ENCODE results near the gene LIMD2.

- no peak for TF ChIP-seq POLR2A (IDR thresholded peaks at IDR 0.05; ENCODE audit: low read depth, low read length)
- no peak for TF ChIP-seq POLR2AphosphoS5 (IDR thresholded peaks at IDR 0.05; ENCODE audit: low read depth, low read length)
Observed at GRCh38 chr17:63688396-63689020, 11.4 kb downstream of the LIMD2 start.
